ENCODE data around the gene MRPL20. TPM values are rescaled to one million over a fixed set of nuclear protein-coding genes. Genes with fewer than 3 reads are reported as not detected.

MRPL20 gene
- total RNA-seq, 2 donors from 2014 or later = 143 to 174 TPM

DNA sequence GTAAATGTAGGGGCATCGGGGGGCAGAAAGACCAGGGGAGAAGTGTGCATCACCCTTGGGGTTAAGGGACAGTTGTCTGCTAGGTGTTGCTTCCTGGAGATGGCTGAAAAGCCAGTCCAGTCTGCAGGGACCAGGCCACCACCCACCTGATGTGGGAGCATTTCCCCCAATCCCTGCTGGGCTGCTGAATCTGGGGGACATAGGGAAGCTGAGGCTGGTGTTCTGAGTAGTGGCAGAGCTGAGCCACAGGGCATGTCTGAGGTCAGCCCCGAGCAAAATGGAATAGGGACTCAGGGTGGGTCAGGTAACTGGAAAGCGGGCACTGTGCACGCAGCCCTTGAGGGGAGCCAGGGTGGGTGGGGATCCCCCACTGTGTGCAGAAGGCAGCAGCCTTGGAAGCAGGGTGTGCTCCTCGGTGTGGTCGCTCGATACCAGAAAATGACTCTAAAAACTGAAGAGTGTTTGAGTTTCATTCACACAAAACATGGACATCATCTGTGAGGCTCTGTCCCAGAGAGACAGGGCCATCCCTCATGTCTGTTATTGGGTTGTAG is 5.6 kb downstream of the MRPL20 start:
- WGBS = 83% methylated on average over 7 of the region's 7 CpGs

DNA sequence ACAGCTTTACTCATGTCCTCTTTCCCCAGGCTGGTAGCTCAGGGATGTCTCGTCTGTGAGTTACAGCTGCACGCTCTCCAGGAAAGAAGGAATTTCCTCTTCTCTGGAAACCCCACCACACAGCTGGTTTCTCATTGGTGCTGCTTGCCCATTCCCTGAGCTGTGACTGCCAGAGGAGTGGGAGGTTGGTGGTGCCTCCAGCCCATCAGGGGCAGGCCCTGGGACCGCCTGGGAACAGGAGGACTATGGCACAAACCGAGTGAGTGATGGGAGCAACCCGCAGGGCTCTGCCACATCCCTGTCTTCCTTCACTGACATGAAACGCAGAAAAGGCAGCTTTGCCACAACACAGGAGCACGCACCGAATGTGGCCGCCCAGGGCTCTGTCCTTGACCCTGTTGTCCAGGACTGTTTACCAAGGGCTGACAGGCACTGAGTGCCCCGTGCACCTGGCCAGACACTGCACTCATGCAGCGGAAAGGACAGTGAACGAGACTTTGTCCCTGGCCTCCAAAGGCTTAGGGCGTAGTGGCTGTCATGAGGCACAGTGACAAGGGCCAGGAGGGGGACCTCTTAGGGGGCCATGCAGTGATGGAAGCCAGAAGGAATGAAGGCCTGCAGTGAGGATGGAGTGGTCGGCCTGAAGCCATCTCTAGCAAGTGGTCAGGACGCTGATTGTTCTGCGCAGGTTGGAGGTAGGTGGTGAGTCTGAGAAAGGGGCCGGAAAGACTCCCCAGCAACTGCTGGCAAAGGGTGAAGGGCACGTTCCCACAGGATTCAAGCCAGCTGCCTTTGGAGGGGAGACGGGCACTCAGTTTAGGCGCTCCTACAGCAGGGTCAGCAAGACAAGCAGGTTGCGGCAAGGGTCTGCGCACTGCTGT is 6.3 kb downstream of the MRPL20 start:
- Histone ChIP-seq H3K36me3 (peaks cover 0 to 6% of the 10 kb centered on the region in 2 donors), H3K4me3 (peak overlapping the region; percentile 92 to 96), H3K4me1 (replicated peaks) (peaks cover 18% of the 10 kb centered on the region), H3K9me3 (no peaks in the 10 kb centered on the region), H3K27ac (no peak overlapping the region), H3K27me3 (replicated peaks; ENCODE audit: insufficient read depth) (no peaks in the 10 kb centered on the region)
- TF ChIP-seq, protein P1, sequence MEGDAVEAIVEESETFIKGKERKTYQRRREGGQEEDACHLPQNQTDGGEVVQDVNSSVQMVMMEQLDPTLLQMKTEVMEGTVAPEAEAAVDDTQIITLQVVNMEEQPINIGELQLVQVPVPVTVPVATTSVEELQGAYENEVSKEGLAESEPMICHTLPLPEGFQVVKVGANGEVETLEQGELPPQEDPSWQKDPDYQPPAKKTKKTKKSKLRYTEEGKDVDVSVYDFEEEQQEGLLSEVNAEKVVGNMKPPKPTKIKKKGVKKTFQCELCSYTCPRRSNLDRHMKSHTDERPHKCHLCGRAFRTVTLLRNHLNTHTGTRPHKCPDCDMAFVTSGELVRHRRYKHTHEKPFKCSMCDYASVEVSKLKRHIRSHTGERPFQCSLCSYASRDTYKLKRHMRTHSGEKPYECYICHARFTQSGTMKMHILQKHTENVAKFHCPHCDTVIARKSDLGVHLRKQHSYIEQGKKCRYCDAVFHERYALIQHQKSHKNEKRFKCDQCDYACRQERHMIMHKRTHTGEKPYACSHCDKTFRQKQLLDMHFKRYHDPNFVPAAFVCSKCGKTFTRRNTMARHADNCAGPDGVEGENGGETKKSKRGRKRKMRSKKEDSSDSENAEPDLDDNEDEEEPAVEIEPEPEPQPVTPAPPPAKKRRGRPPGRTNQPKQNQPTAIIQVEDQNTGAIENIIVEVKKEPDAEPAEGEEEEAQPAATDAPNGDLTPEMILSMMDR (IDR thresholded peaks at IDR 0.05) = no peak
- TF ChIP-seq POLR2AphosphoS5 (IDR thresholded peaks at IDR 0.05) (no peak), POLR2A (IDR thresholded peaks at IDR 0.05) (no peak)
- 80% methylated on average over 22 of the region's 22 CpGs for WGBS
- DNase-seq (ENCODE audit: low spot score) = no peak
- intact Hi-C loops (cut with DNase I) = no loop called here

More for the DNA sequence above, 5.6 kb downstream of the MRPL20 start:
- Histone ChIP-seq H3K4me3 (no peak overlapping the region), H3K4me1 (replicated peaks) (peaks cover 24% of the 10 kb centered on the region), H3K36me3 (peaks cover 0 to 6% of the 10 kb centered on the region in 2 donors), H3K9me3 (no peaks in the 10 kb centered on the region), H3K27ac (no peak overlapping the region), H3K27me3 (replicated peaks; ENCODE audit: insufficient read depth) (no peaks in the 10 kb centered on the region)
- TF ChIP-seq, protein P1 (IDR thresholded peaks at IDR 0.05) = no peak
- TF ChIP-seq POLR2AphosphoS5 (IDR thresholded peaks at IDR 0.05) = no peak
- no peak for TF ChIP-seq POLR2A (IDR thresholded peaks at IDR 0.05)
- no peak for DNase-seq (ENCODE audit: low spot score)
- intact Hi-C loops (cut with DNase I) = no loop called here

DNA sequence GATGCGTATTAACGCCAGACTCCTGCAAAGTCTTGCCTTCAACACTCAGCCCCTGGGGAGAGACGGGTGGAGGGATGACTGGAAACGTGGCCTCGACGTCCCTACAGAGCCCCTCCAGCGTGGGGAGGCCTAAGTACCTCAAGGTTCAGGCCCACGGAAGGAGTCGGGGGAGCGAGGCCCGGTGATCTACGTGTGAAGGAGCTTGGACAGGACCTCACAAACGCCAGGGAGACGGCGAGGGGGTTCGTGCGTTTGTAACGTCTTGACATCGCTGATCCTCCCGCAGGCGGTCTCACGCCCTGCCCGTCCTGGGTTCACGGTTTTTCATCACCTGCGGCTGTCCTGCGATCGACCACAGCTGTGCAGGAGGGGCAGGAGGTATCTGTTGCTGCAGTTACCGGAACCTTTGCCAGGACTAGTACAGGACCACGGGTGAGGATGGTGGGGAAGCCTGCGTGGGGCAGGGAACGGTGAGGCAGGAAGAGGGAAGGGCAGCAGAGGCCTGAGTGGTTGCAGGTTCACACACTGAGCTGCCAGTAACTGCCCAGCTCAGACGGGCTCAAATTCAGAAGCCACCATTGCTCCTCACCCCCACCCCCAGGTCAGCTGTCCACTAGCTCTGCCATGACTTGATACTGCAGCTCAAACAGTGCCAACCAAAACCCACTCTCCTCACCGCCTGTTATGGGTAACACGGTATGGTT is 7.1 kb downstream of the MRPL20 start:
- intact Hi-C loops (cut with DNase I) = loop anchor here (1.0 kb wide), 1 partner anchor 25 kb away; the partner anchor contains the start of gene AURKAIP1
- TF ChIP-seq, protein P1 (IDR thresholded peaks at IDR 0.05) = no peak
- Histone ChIP-seq H3K4me3 (peak overlapping the region; percentile 92 to 96), H3K27me3 (replicated peaks; ENCODE audit: insufficient read depth) (no peaks in the 10 kb centered on the region), H3K27ac (peak overlapping the region; percentile 65 to 79), H3K9me3 (no peaks in the 10 kb centered on the region), H3K36me3 (peaks cover 0 to 6% of the 10 kb centered on the region in 2 donors), H3K4me1 (replicated peaks) (peaks cover 15% of the 10 kb centered on the region)
- 6% methylated on average over 33 of the region's 34 CpGs for WGBS
- no peak for DNase-seq (ENCODE audit: low spot score)

DNA sequence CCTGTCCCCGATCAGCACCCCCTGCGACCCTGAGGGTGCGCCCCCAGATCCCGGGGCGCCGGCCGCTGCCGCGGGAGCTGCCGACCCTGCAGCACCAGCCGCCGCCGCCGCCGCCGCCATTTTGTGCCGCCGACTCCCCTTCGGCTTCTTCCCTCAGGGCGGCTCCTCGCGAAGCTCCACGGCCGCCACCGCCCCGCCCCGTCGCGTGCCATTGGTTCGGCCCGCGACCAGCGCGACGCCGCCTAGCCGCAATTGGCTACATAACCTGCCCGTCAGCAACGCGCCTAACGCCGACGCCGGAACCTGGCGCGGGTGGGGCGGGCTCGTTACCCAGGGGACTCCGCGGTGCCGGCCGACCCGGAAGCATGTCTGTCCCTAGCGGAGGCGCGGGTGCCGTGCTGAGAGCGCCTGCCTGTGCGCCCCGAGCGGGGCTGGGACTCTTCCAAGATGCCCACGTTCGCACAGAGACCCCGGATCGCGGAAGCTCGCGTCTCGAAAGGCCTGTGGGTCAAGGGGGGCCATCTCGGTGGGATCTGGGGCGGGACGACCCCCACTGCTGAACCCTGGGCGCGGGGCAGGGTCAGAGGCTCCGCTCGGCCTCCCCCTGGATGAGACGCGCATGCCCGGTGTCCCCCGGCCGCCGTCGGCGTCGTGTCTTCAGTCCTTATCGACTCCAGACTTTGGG is 7.8 kb downstream of the MRPL20 start, which contains the start of gene CCNL2:
CCNL2 (minus strand) TSS at position 149 of the 685 bp plus-strand sequence; CDS start at position 120, 29 bp downstream.
- peaks cover 15% of the 10 kb centered on the region for H3K4me1 ChIP-seq (replicated peaks)
- no peaks in the 10 kb centered on the region for H3K27me3 ChIP-seq (replicated peaks; ENCODE audit: insufficient read depth)
- H3K27ac ChIP-seq = peak within 1 kb of the TSS; percentile 73 to 79
- H3K36me3 ChIP-seq = peaks cover 0 to 6% of the 10 kb centered on the region in 2 donors
- no peaks in the 10 kb centered on the region for H3K9me3 ChIP-seq
- WGBS = under 1% methylated on average over 58 of the region's 86 CpGs
- TF ChIP-seq, protein P1 (IDR thresholded peaks at IDR 0.05) = peak; percentile 59 to 94 (median 76)
- TF ChIP-seq POLR2A (IDR thresholded peaks at IDR 0.05) (peak; percentile 34), POLR2AphosphoS5 (IDR thresholded peaks at IDR 0.05) (peak; percentile 98)
- H3K4me3 ChIP-seq = peak within 1 kb of the TSS; percentile 92 to 96
- intact Hi-C loops (cut with DNase I) = loop anchor here (1.0 kb wide), 1 partner anchor 24 kb away; the partner anchor contains the start of gene AURKAIP1
- peak; percentile 97 for DNase-seq (ENCODE audit: low spot score)
